IgD-negative memory B cell (primary cell): Measurements from ENCODE around the gene NCDN. TPM values are rescaled to one million over a fixed set of nuclear protein-coding genes. Genes with fewer than 3 reads are reported as not detected.
"Not testable (repeated sequence)": the region's sequence is repeated elsewhere in the genome, so short reads cannot be mapped to it uniquely, and the experiment has no call there.

ENCODE experiments used
- H3K27ac Mint-ChIP-seq, 3 donors: one replicate each; pipeline ENCODE4 v1.8.0; 2020 to 2022; ENCODE audit warnings: mild to moderate bottlenecking in 3 of 3, mixed read lengths in 3 of 3, moderate library complexity in 1 of 3
- H3K27me3 Mint-ChIP-seq: one replicate; pipeline ENCODE4 v1.8.0; 2021; ENCODE audit warnings: mixed read lengths
- H3K36me3 Mint-ChIP-seq: one replicate; pipeline ENCODE4 v1.8.0; 2020; ENCODE audit warnings: mild to moderate bottlenecking, mixed read lengths
- H3K4me1 Mint-ChIP-seq, 3 donors: one replicate each; pipeline ENCODE4 v1.8.0; 2020 to 2022; ENCODE audit warnings: mixed read lengths in 3 of 3, mild to moderate bottlenecking in 1 of 3
- H3K4me3 Mint-ChIP-seq, 4 donors: one replicate each; pipeline ENCODE4 v1.8.0; 2020 to 2022; ENCODE audit warnings: mild to moderate bottlenecking in 4 of 4, mixed read lengths in 4 of 4, moderate library complexity in 3 of 4
- H3K9me3 Mint-ChIP-seq, 3 donors: one replicate each; pipeline ENCODE4 v1.8.0; 2020 to 2021; ENCODE audit warnings: mixed read lengths in 3 of 3, mild to moderate bottlenecking in 1 of 3
- polyA plus RNA-seq: library from polyadenylated mRNA; unstranded; fragments of 300-500 nt; fragmentation: Illumina TruSeq; gene quantifications from one replicate; pipeline ENCODE4 v1.2.3, GENCODE V29; 2021

The NCDN gene
- polyA plus RNA-seq, 1 donor from 2014 or later = 13.3 TPM

DNA sequence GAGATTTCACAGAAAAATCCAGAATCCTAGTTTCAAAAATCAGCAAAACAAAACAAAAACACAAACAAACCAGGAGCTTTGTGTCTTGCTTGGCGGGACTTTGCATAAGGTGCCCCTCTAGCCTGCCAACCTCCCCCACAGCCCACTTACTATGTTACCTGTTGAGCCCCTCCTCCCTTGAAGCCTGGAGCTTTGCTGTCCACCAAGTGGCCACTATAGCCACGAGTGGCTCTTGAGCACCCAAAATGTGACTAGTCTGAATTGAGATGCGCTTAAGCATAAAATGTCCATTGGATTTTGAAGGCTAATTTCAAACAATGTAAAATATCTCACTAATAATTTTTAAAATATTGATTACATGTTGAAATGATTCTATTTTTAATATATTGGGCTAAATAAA, 27.7 kb downstream of the NCDN start:
- H3K27ac Mint-ChIP-seq = no peak overlapping the region
- H3K9me3 Mint-ChIP-seq = no peaks in the 10 kb centered on the region
- no peaks in the 10 kb centered on the region for H3K27me3 Mint-ChIP-seq
- peaks cover 0 to 5% (median 5%) of the 10 kb centered on the region in 3 donors for H3K4me1 Mint-ChIP-seq
- H3K4me3 Mint-ChIP-seq = no peak overlapping the region
- H3K36me3 Mint-ChIP-seq = peaks cover 5% of the 10 kb centered on the region

DNA sequence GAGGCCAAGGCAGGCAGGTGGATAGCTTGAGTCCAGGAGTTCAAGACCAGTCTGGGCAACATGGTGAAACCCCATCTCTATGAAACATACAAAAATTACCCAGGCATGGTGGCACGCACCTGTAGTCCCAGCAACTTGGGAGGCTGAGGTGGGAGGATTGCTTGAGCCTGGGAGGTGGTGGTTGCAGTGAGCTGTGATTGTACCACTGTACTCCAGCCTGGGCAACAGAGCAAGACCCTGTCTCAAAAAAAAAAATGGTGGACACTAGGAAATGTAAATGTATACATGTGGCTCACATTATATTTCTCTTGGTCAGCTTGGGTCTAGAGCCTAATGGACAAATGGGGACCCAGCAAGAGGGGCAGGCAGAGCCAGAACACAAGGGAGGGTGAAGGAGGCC, 28.2 kb downstream of the NCDN start:
- H3K4me1 Mint-ChIP-seq, H3K27ac Mint-ChIP-seq, H3K4me3 Mint-ChIP-seq, H3K9me3 Mint-ChIP-seq, H3K27me3 Mint-ChIP-seq, H3K36me3 Mint-ChIP-seq: not testable (repeated sequence)

- no peak overlapping the region for H3K27ac Mint-ChIP-seq
- no peak overlapping the region for H3K4me3 Mint-ChIP-seq
- H3K9me3 Mint-ChIP-seq = no peaks in the 10 kb centered on the region
- peaks cover 0 to 3% (median 0%) of the 10 kb centered on the region in 3 donors for H3K4me1 Mint-ChIP-seq
- no peaks in the 10 kb centered on the region for H3K27me3 Mint-ChIP-seq
- H3K36me3 Mint-ChIP-seq = peaks cover 5% of the 10 kb centered on the region
Observed at GRCh38 chr1:35586808-35587207, 29.2 kb downstream of the NCDN start.

DNA sequence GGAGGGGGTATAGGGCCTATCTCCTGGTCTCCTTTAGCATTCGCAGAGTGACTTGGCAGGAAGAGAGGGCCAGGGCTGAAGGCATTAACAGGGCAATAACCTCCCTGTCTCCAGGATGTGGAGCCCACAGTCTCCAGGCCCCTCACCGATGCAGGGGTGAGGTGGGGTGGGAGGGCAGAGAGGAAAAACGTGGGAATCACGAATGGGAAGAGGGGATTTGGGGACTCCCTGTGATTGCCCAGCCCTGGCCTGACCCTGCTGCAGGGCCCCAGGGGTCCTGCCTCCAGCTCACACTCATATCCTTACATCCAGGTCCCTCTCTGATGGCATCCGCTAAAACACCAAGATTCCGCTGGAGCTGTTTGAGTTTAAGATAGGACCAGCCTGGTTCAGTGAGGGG, 30.1 kb downstream of the NCDN start:
- peaks cover 5% of the 10 kb centered on the region for H3K36me3 Mint-ChIP-seq

GRCh38 chr1:35588197-35588910, 30.8 kb downstream of the NCDN start:
- no peak overlapping the region for H3K27ac Mint-ChIP-seq
- no peaks in the 10 kb centered on the region for H3K9me3 Mint-ChIP-seq
- no peaks in the 10 kb centered on the region for H3K27me3 Mint-ChIP-seq
- H3K36me3 Mint-ChIP-seq = peaks cover 5% of the 10 kb centered on the region
- H3K4me1 Mint-ChIP-seq = peaks cover 0 to 1% (median 0%) of the 10 kb centered on the region in 3 donors
- H3K4me3 Mint-ChIP-seq = peak overlapping the region in 1 of 4 donors; percentile 41

More for the DNA sequence above, 30.1 kb downstream of the NCDN start:
- no peaks in the 10 kb centered on the region for H3K27me3 Mint-ChIP-seq
- no peak overlapping the region for H3K27ac Mint-ChIP-seq
- H3K4me1 Mint-ChIP-seq = peaks cover 0 to 3% (median 0%) of the 10 kb centered on the region in 3 donors
- H3K4me3 Mint-ChIP-seq = no peak overlapping the region
- H3K9me3 Mint-ChIP-seq = no peaks in the 10 kb centered on the region

DNA sequence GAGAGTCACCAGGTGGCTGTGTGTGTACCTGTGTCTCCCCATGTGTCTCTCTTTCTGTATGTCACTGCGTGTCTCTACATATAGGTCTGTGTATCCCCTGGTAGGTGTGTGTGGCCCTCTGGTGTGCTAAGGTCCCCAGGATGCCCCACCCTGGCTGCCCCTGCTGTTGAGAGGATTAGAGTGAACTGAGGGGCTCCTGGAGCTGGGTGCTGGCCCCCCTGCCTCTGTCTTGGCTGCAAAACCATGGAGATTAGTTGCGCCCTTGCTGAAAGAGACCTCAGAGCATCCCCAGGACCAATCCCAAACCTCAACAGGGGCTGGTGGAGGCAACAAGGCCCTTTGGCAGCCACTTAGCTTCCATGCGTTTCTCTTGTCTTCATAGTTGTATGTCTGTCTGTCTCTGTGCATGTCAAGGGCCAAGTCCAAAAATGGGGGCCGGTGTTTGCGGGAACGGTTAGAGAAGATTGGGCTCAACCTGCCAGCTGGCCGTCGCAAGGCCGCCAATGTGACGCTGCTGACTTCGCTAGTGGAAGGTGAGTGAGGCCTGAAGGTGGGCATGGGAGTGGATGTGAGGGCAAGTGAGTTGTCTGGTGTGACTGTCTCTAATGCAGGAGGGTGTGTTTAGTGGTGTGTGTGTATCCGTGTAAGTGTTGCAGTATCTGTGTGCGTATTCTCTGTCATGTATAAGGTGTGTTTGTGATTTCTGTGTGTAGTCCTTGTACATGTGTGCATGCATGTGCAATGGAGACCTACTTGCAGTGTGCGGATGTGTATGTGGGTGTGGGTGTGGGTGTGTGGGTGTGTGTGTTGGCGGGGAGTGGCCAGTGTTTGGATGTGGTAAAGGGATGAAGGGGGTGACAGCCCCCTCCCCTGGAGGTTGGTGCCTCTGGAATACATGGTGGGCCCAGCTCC, 32.2 kb downstream of the NCDN start:
- peaks cover 5% of the 10 kb centered on the region for H3K36me3 Mint-ChIP-seq
- H3K4me1 Mint-ChIP-seq = peaks cover 0 to 1% (median 0%) of the 10 kb centered on the region in 3 donors
- H3K4me3 Mint-ChIP-seq = no peak overlapping the region
- no peaks in the 10 kb centered on the region for H3K9me3 Mint-ChIP-seq
- H3K27me3 Mint-ChIP-seq = no peaks in the 10 kb centered on the region
- peak overlapping the region in 1 of 3 donors; percentile 13 for H3K27ac Mint-ChIP-seq

GRCh38 chr1:35590476-35591040, 33.0 kb downstream of the NCDN start:
- no peak overlapping the region for H3K4me3 Mint-ChIP-seq
- H3K4me1 Mint-ChIP-seq = peaks cover 0 to 1% (median 0%) of the 10 kb centered on the region in 3 donors
- peaks cover 5% of the 10 kb centered on the region for H3K36me3 Mint-ChIP-seq
- no peaks in the 10 kb centered on the region for H3K27me3 Mint-ChIP-seq
- peak overlapping the region in 1 of 3 donors; percentile 13 for H3K27ac Mint-ChIP-seq
- no peaks in the 10 kb centered on the region for H3K9me3 Mint-ChIP-seq

GRCh38 chr1:35591211-35591610, 33.6 kb downstream of the NCDN start:
- peaks cover 5% of the 10 kb centered on the region for H3K36me3 Mint-ChIP-seq
- H3K4me3 Mint-ChIP-seq = no peak overlapping the region
- no peaks in the 10 kb centered on the region for H3K27me3 Mint-ChIP-seq
- H3K4me1 Mint-ChIP-seq = peaks cover 0 to 1% (median 0%) of the 10 kb centered on the region in 3 donors
- peak overlapping the region in 1 of 3 donors; percentile 74 for H3K27ac Mint-ChIP-seq
- H3K9me3 Mint-ChIP-seq = no peaks in the 10 kb centered on the region

DNA sequence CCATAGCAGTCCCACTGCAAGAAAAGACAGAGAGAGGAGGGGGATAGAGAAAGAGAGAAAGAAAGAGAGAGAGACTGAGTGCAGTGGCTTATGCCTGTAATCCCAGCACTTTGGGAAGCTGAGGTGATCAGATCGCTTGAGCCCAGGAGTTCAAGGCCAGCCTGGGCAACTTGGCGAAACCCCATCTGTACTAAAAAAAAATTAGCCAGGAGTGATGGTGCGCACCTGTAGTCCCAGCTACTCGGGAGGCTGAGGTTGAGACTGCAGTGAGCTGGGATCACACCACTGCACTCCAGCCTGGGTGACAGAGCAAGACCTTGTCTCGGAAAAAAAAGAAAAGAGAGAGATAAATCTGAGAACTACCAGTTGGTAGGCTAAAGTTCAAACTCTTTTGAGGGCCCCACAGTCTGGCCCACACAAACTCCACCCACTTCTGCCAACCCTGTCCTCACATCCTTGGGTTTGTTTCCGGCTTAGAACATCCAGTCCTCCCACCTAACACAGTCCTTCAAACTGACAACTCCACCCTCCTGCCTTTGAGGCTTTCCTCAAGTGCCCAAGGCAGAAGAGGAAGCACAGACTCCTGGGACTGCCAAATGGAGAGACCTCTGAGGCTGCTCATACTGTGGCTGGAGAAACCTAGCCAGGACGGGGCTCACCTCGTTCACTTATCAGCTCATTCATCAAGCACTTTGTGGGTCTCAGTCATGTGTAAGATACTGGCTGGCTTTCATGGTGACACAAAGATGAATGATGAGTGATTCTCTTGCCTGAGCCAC, 35.6 kb downstream of the NCDN start:
- no peak overlapping the region for H3K4me3 Mint-ChIP-seq
- no peaks in the 10 kb centered on the region for H3K9me3 Mint-ChIP-seq
- H3K27me3 Mint-ChIP-seq = no peaks in the 10 kb centered on the region
- peaks cover 4% of the 10 kb centered on the region for H3K36me3 Mint-ChIP-seq
- no peak overlapping the region for H3K27ac Mint-ChIP-seq
- H3K4me1 Mint-ChIP-seq = peaks cover 0 to 1% (median 0%) of the 10 kb centered on the region in 3 donors

- H3K4me3 Mint-ChIP-seq = no peak overlapping the region
- no peak overlapping the region for H3K27ac Mint-ChIP-seq
- H3K4me1 Mint-ChIP-seq = peaks cover 0 to under 1% (median 0%) of the 10 kb centered on the region in 3 donors
- H3K27me3 Mint-ChIP-seq = no peaks in the 10 kb centered on the region
- H3K36me3 Mint-ChIP-seq = peaks cover 2% of the 10 kb centered on the region
- no peaks in the 10 kb centered on the region for H3K9me3 Mint-ChIP-seq
Observed at GRCh38 chr1:35594005-35594760, 36.6 kb downstream of the NCDN start.

- no peak overlapping the region for H3K27ac Mint-ChIP-seq
- no peaks in the 10 kb centered on the region for H3K36me3 Mint-ChIP-seq
- no peak overlapping the region for H3K4me3 Mint-ChIP-seq
- H3K9me3 Mint-ChIP-seq = no peaks in the 10 kb centered on the region
- H3K27me3 Mint-ChIP-seq = no peaks in the 10 kb centered on the region
- peaks cover 0 to 1% (median 0%) of the 10 kb centered on the region in 3 donors for H3K4me1 Mint-ChIP-seq
Observed at GRCh38 chr1:35595684-35596083, 38.1 kb downstream of the NCDN start.

- Mint-ChIP-seq H3K4me1 (peaks cover 0 to 1% (median 0%) of the 10 kb centered on the region in 3 donors), H3K27ac (no peak overlapping the region), H3K9me3 (no peaks in the 10 kb centered on the region), H3K27me3 (no peaks in the 10 kb centered on the region), H3K4me3 (no peak overlapping the region), H3K36me3 (peaks cover 2% of the 10 kb centered on the region)
Observed at GRCh38 chr1:35597870-35598269, 40.3 kb downstream of the NCDN start.

GRCh38 chr1:35598895-35599294, 41.3 kb downstream of the NCDN start:
- H3K9me3 Mint-ChIP-seq = no peaks in the 10 kb centered on the region
- H3K4me1 Mint-ChIP-seq = peaks cover 0 to 1% (median 0%) of the 10 kb centered on the region in 3 donors
- H3K27me3 Mint-ChIP-seq = no peaks in the 10 kb centered on the region
- H3K4me3 Mint-ChIP-seq = no peak overlapping the region
- H3K36me3 Mint-ChIP-seq = peaks cover 4% of the 10 kb centered on the region
- H3K27ac Mint-ChIP-seq = peak overlapping the region in 2 of 3 donors; percentile 22 to 59

- no peak overlapping the region for H3K4me3 Mint-ChIP-seq
- no peaks in the 10 kb centered on the region for H3K9me3 Mint-ChIP-seq
- peaks cover 0 to 1% (median 0%) of the 10 kb centered on the region in 3 donors for H3K4me1 Mint-ChIP-seq
- H3K27me3 Mint-ChIP-seq = no peaks in the 10 kb centered on the region
- H3K36me3 Mint-ChIP-seq = peaks cover 4% of the 10 kb centered on the region
- no peak overlapping the region for H3K27ac Mint-ChIP-seq
Observed at GRCh38 chr1:35599411-35599810, 41.8 kb downstream of the NCDN start.
